Measurements from ENCODE around the gene KHNYN.

DNA sequence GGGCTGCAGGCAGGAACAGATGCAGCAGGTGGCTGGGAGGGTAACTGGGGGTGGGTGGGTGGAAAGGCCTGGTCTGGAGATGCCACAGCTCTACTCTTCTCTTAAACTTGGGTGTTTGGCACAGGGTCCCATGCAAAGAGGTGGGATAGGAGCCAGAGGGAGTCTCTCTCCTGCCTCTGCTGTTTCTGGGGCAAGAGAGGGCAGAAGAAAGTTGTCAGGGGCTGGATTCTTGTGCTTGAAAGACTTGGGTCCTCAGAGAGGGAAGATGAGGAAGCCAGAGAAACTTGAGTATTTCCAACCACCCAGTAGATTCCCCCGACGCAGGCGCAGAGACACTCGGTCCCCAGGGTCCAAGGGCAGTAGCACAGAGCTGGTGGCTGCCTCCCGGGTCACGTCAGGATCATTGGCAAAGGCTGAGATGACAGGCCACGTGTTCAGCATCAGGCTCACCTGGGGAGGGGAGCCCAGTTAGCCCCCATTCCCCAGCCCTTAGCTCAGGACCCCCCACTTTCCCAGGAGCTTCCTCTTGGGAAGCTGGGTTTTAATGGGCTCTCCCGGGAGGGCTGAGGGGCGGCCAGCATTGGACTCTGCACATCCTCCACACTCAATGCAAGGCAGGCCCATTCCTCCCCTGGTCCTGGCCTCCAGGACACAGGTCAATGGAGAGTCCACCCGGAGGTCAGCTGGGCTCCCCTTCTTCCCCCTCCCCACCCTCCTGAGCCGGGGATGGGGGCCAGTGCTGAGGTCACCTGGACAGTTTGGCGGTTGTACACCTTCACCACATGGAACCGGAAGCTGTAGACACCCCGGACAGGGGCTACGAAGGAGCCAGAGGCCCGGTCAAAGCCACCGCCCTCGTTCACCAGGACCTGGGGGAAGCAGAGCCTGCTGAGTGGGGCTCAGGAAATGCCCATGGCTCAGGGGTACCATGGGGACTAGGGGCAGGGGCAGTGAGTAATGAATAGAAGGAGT is 1.9 kb upstream of the KHNYN start:
- TF ChIP-seq TAF1 (IDR thresholded peaks at IDR 0.05; ENCODE audit: low read depth, low read length) (no peak), POLR2A (IDR thresholded peaks at IDR 0.05; ENCODE audit: low read depth, low read length) (no peak), POLR2AphosphoS5 (IDR thresholded peaks at IDR 0.05; ENCODE audit: low read depth, low read length) (no peak), PAX5 (IDR thresholded peaks at IDR 0.05; ENCODE audit: insufficient read depth, low read length, severe bottlenecking) (no peak)
